ENCODE results near the gene BCAR3. TPM values are rescaled to one million over a fixed set of nuclear protein-coding genes. Genes with fewer than 3 reads are reported as not detected.

Gene BCAR3
- total RNA-seq, 3 donors from 2014 or later (not counting 1 experiment from before 2014, with no cell fraction given): 0.52 to 6.5 (median 2.4) TPM

GRCh38 chr1:93620172-93620840 is 61.3 kb downstream of the BCAR3 start:
- no peak overlapping the region for H3K27ac Mint-ChIP-seq
- intact Hi-C loops (cut with micrococcal nuclease): no loop called here
- 91% methylated on average over 3 of the region's 3 CpGs for WGBS (ENCODE audit: insufficient coverage)

DNA sequence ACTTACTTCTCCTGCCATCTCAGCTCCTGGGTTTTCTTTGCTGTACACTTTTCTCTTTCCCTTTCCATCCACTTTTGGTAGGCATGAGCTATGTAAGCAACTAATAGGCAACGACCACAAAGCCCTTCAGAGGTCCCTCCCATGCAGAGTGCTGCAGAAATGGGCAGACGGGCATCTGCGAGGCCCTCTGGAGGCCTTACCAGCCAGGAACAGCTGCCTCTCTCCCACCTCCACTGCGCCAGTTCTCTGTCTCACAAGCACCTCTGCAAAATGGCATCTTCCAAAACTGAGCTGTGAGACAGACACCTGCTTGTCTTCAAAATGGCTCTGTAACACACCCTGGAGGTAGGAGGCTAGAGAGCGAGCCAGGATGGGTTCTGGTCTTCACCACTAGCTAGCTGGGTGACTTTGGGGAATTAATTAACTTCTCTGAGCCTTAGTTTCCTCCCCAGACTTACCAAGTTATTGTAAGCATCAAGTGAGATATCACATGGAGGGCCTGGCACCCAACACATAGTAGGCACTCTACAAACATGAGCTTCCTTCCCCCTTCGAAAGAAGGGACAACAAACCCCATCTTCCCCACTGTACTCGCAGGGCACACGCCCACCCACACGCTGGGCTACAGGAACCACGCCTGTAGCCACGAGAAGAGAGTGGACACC is 62.0 kb downstream of the BCAR3 start:
- Mint-ChIP-seq H3K27me3 (ENCODE audit: low read depth in 2 of 2) (peaks cover 0 to 9% of the 10 kb centered on the region in 2 donors), H3K36me3 (no peaks in the 10 kb centered on the region), H3K4me1 (peaks cover 15 to 24% of the 10 kb centered on the region in 2 donors), H3K9me3 (no peaks in the 10 kb centered on the region), H3K27ac (no peak overlapping the region), H3K4me3 (no peak overlapping the region)
- DNase-seq (no peak), ATAC-seq (no peak)
- Histone ChIP-seq H3K36me3 (ENCODE audit: control insufficient read depth, insufficient read depth, low read length) (no peaks in the 10 kb centered on the region), H3K4me3 (ENCODE audit: low read length) (no peak overlapping the region), H3K4me1 (ENCODE audit: control insufficient read depth, insufficient read depth, low read length) (peaks cover 13% of the 10 kb centered on the region), H3K27me3 (ENCODE audit: control insufficient read depth, insufficient read depth, low read length) (no peaks in the 10 kb centered on the region), H3K27ac (ENCODE audit: low read length) (no peak overlapping the region), H3K9me3 (ENCODE audit: control insufficient read depth, insufficient read depth, low read length) (no peaks in the 10 kb centered on the region)
- intact Hi-C loops (cut with micrococcal nuclease): no loop called here
- TF ChIP-seq, protein P1, sequence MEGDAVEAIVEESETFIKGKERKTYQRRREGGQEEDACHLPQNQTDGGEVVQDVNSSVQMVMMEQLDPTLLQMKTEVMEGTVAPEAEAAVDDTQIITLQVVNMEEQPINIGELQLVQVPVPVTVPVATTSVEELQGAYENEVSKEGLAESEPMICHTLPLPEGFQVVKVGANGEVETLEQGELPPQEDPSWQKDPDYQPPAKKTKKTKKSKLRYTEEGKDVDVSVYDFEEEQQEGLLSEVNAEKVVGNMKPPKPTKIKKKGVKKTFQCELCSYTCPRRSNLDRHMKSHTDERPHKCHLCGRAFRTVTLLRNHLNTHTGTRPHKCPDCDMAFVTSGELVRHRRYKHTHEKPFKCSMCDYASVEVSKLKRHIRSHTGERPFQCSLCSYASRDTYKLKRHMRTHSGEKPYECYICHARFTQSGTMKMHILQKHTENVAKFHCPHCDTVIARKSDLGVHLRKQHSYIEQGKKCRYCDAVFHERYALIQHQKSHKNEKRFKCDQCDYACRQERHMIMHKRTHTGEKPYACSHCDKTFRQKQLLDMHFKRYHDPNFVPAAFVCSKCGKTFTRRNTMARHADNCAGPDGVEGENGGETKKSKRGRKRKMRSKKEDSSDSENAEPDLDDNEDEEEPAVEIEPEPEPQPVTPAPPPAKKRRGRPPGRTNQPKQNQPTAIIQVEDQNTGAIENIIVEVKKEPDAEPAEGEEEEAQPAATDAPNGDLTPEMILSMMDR (IDR thresholded peaks at IDR 0.05): no peak
- 80% methylated on average over 11 of the region's 11 CpGs for WGBS (ENCODE audit: insufficient coverage)

More at GRCh38 chr1:93620172-93620840, 61.3 kb downstream of the BCAR3 start:
- TF ChIP-seq, protein P1 (IDR thresholded peaks at IDR 0.05): no peak
- Histone ChIP-seq H3K4me1 (ENCODE audit: control insufficient read depth, insufficient read depth, low read length) (peaks cover 6% of the 10 kb centered on the region), H3K27me3 (ENCODE audit: control insufficient read depth, insufficient read depth, low read length) (no peaks in the 10 kb centered on the region), H3K4me3 (ENCODE audit: low read length) (no peak overlapping the region), H3K36me3 (ENCODE audit: control insufficient read depth, insufficient read depth, low read length) (no peaks in the 10 kb centered on the region), H3K27ac (ENCODE audit: low read length) (no peak overlapping the region), H3K9me3 (ENCODE audit: control insufficient read depth, insufficient read depth, low read length) (no peaks in the 10 kb centered on the region)
- DNase-seq: no peak
- peaks cover 0 to 9% of the 10 kb centered on the region in 2 donors for H3K27me3 Mint-ChIP-seq (ENCODE audit: low read depth in 2 of 2)
- no peaks in the 10 kb centered on the region for H3K9me3 Mint-ChIP-seq
- no peaks in the 10 kb centered on the region for H3K36me3 Mint-ChIP-seq
- H3K4me1 Mint-ChIP-seq: peaks cover 8 to 18% of the 10 kb centered on the region in 2 donors
- no peak for ATAC-seq
- no peak overlapping the region for H3K4me3 Mint-ChIP-seq

- Mint-ChIP-seq H3K9me3 (no peaks in the 10 kb centered on the region), H3K4me3 (no peak overlapping the region), H3K4me1 (peaks cover 16 to 28% of the 10 kb centered on the region in 2 donors), H3K36me3 (no peaks in the 10 kb centered on the region), H3K27ac (no peak overlapping the region), H3K27me3 (ENCODE audit: low read depth in 2 of 2) (peaks cover 0 to 9% of the 10 kb centered on the region in 2 donors)
- H3K4me3 ChIP-seq (ENCODE audit: low read length): no peak overlapping the region
- no peaks in the 10 kb centered on the region for H3K36me3 ChIP-seq (ENCODE audit: control insufficient read depth, insufficient read depth, low read length)
- peaks cover 19% of the 10 kb centered on the region for H3K4me1 ChIP-seq (ENCODE audit: control insufficient read depth, insufficient read depth, low read length)
- 95% methylated on average over 10 of the region's 10 CpGs for WGBS (ENCODE audit: insufficient coverage)
- H3K27ac ChIP-seq (ENCODE audit: low read length): no peak overlapping the region
- no peaks in the 10 kb centered on the region for H3K27me3 ChIP-seq (ENCODE audit: control insufficient read depth, insufficient read depth, low read length)
- intact Hi-C loops (cut with micrococcal nuclease): no loop called here
- DNase-seq (no peak), ATAC-seq (no peak)
- H3K9me3 ChIP-seq (ENCODE audit: control insufficient read depth, insufficient read depth, low read length): no peaks in the 10 kb centered on the region
- TF ChIP-seq, protein P1 (IDR thresholded peaks at IDR 0.05): no peak
These were observed 63.8 kb downstream of the BCAR3 start for GRCh38 chr1:93617670-93618499.

Data from natural killer cell (primary cell).